Testis (tissue), 2 donors: ENCODE results near the gene DNASE1L1.

Experiments
- POLR2A ChIP-seq: fragments of 450-650 bp; IDR thresholded peaks from one replicate; pipeline ENCODE4 v1.6.1; 2017; ENCODE audit warnings: antibody characterized with exemption, mild to moderate bottlenecking, moderate library complexity
- TF ChIP-seq, protein P1 (sequence below), 3 experiments: fragments of 450-650 bp in 2 of 3; fragments of 200-600 bp in 1 of 3; sonication (generic) in 1 of 3; IDR thresholded peaks; one replicate each; pipeline ENCODE4 v1.5.1; 2016 to 2019; ENCODE audit warnings: antibody characterized with exemption in 3 of 3, mild to moderate bottlenecking in 2 of 3, moderate library complexity in 1 of 3

DNA sequence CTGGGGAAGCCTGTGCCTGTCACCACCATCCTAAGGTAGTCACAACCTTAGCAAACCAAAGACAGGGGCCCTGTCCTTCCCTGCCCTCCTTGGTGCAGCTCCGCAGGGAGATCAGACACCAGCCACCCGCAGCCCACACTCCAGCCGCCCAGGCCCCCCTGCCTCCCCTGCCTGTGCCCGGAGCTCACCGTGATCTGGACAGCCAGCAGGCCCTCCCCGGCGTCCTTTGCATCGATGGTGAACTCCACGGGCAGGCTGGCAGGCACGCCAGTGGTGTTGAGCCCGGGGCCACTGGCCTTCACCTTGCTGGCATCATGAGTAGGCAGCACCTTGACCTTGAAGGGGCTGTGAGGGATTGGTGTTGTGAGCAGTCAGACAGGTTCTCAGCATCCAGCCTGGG lies 51.0 kb downstream of the DNASE1L1 start:
- TF ChIP-seq, protein P1, sequence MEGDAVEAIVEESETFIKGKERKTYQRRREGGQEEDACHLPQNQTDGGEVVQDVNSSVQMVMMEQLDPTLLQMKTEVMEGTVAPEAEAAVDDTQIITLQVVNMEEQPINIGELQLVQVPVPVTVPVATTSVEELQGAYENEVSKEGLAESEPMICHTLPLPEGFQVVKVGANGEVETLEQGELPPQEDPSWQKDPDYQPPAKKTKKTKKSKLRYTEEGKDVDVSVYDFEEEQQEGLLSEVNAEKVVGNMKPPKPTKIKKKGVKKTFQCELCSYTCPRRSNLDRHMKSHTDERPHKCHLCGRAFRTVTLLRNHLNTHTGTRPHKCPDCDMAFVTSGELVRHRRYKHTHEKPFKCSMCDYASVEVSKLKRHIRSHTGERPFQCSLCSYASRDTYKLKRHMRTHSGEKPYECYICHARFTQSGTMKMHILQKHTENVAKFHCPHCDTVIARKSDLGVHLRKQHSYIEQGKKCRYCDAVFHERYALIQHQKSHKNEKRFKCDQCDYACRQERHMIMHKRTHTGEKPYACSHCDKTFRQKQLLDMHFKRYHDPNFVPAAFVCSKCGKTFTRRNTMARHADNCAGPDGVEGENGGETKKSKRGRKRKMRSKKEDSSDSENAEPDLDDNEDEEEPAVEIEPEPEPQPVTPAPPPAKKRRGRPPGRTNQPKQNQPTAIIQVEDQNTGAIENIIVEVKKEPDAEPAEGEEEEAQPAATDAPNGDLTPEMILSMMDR (IDR thresholded peaks at IDR 0.05): no peak
- no peak for TF ChIP-seq POLR2A
